Measurements from ENCODE around the gene RIOK2. TPM values are rescaled to one million over a fixed set of nuclear protein-coding genes. Genes with fewer than 3 reads are reported as not detected.

RIOK2 gene
- total RNA-seq, 1 donor, result 29.7 TPM

GRCh38 chr5:97120195-97120594, 62.9 kb downstream of the RIOK2 start:
- peaks cover 33% of the 10 kb centered on the region for H3K27me3 ChIP-seq (ENCODE audit: insufficient read depth, low read length)
- H3K79me2 ChIP-seq (ENCODE audit: insufficient read depth, low read length), result no peaks in the 10 kb centered on the region
- no peaks in the 10 kb centered on the region for H3K9me3 ChIP-seq (ENCODE audit: low read depth, low read length)
- no peak overlapping the region for H3K27ac ChIP-seq (ENCODE audit: low read depth, low read length)
- no peak overlapping the region for H3K4me3 ChIP-seq (ENCODE audit: insufficient read depth, low read length)
- no peak overlapping the region for H3K4me2 ChIP-seq (ENCODE audit: insufficient read depth, low read length)
- no peaks in the 10 kb centered on the region for H3K36me3 ChIP-seq (ENCODE audit: insufficient read depth, low read length)
- no peaks in the 10 kb centered on the region for H4K20me1 ChIP-seq (ENCODE audit: insufficient read depth, low read length)
- H3K4me1 ChIP-seq (ENCODE audit: insufficient read depth, low read length), result no peaks in the 10 kb centered on the region
- DNase-seq (ENCODE audit: insufficient read length, low spot score, missing footprints), result no peak
- H2AFZ ChIP-seq (ENCODE audit: low read length), result no peak overlapping the region
- no peak for TF ChIP-seq CTCF (IDR thresholded peaks at IDR 0.05; ENCODE audit: extremely low read depth, low read depth, low read length)

DNA sequence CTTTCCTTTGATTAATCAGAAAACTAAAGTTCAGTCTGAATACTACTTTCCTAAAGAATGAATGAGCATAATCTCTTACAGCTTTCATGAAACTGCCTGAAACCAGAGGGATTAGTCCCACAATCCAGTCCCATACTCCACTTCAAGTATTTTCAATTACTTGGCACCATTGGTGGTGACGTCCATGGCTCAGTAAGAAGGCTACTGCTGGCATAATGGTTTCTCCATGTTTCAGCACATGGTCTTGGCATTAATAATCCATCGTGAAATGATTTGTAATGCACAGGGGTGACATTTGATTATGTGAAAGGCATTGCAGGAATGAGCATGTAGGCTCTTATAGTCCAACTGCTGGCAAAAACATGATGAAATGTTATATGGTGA, 64.0 kb downstream of the RIOK2 start:
- H3K27me3 ChIP-seq (ENCODE audit: insufficient read depth, low read length), result peaks cover 33% of the 10 kb centered on the region
- no peak for TF ChIP-seq CTCF (IDR thresholded peaks at IDR 0.05; ENCODE audit: extremely low read depth, low read depth, low read length)
- no peaks in the 10 kb centered on the region for H3K4me1 ChIP-seq (ENCODE audit: insufficient read depth, low read length)
- no peak overlapping the region for H3K4me3 ChIP-seq (ENCODE audit: insufficient read depth, low read length)
- no peaks in the 10 kb centered on the region for H4K20me1 ChIP-seq (ENCODE audit: insufficient read depth, low read length)
- H3K27ac ChIP-seq (ENCODE audit: low read depth, low read length), result no peak overlapping the region
- H2AFZ ChIP-seq (ENCODE audit: low read length), result no peak overlapping the region
- no peaks in the 10 kb centered on the region for H3K36me3 ChIP-seq (ENCODE audit: insufficient read depth, low read length)
- H3K79me2 ChIP-seq (ENCODE audit: insufficient read depth, low read length), result no peaks in the 10 kb centered on the region
- no peaks in the 10 kb centered on the region for H3K9me3 ChIP-seq (ENCODE audit: low read depth, low read length)
- H3K4me2 ChIP-seq (ENCODE audit: insufficient read depth, low read length), result no peak overlapping the region
- no peak for DNase-seq (ENCODE audit: insufficient read length, low spot score, missing footprints)

DNA sequence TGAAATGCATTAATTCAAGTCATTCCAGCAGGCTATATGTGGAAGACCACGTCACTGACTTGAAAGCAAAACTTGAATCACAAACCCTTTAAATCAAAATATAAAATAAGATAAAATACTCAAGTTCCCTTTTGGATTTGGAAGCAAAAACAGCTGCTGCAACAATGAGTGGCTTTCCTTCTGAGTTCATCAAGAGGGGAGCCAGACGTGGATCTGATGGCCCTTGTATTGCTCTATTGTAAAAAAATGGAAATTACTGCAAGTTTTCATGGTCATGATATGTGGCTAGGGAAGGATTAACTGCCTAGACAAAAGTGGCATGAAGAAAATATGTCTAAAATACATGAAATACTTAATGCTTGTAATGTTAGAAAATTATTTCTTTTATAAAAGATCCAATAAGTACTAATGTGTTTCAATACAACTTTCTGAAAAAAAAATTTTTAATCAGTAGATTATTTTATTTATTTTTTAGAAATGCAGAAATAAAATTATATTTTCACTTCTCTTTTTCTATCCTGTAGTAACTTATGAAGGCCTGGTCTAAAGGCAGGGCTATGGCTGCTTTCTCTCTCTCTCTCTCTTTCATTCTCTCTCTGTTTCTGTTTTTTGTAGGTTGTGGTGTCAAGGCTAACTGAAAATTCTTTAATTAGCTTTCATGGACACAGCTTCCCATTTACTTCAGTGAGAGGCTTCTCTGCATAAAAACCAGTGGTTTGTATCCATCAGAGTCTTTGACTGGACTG, 64.6 kb downstream of the RIOK2 start:
- Histone ChIP-seq H3K27ac (ENCODE audit: low read depth, low read length) (no peak overlapping the region), H3K36me3 (ENCODE audit: insufficient read depth, low read length) (no peaks in the 10 kb centered on the region), H3K79me2 (ENCODE audit: insufficient read depth, low read length) (no peaks in the 10 kb centered on the region), H3K4me2 (ENCODE audit: insufficient read depth, low read length) (no peak overlapping the region), H3K9me3 (ENCODE audit: low read depth, low read length) (no peaks in the 10 kb centered on the region), H3K27me3 (ENCODE audit: insufficient read depth, low read length) (peaks cover 29% of the 10 kb centered on the region), H3K4me3 (ENCODE audit: insufficient read depth, low read length) (no peak overlapping the region), H3K4me1 (ENCODE audit: insufficient read depth, low read length) (no peaks in the 10 kb centered on the region), H4K20me1 (ENCODE audit: insufficient read depth, low read length) (no peaks in the 10 kb centered on the region), H2AFZ (ENCODE audit: low read length) (no peak overlapping the region)
- TF ChIP-seq CTCF (IDR thresholded peaks at IDR 0.05; ENCODE audit: extremely low read depth, low read depth, low read length), result no peak
- no peak for DNase-seq (ENCODE audit: insufficient read length, low spot score, missing footprints)

GRCh38 chr5:97115932-97116331, 67.1 kb downstream of the RIOK2 start:
- no peak overlapping the region for H3K4me2 ChIP-seq (ENCODE audit: insufficient read depth, low read length)
- no peak overlapping the region for H3K4me3 ChIP-seq (ENCODE audit: insufficient read depth, low read length)
- no peaks in the 10 kb centered on the region for H3K79me2 ChIP-seq (ENCODE audit: insufficient read depth, low read length)
- no peak for TF ChIP-seq CTCF (IDR thresholded peaks at IDR 0.05; ENCODE audit: extremely low read depth, low read depth, low read length)
- no peaks in the 10 kb centered on the region for H3K4me1 ChIP-seq (ENCODE audit: insufficient read depth, low read length)
- no peaks in the 10 kb centered on the region for H4K20me1 ChIP-seq (ENCODE audit: insufficient read depth, low read length)
- no peaks in the 10 kb centered on the region for H3K36me3 ChIP-seq (ENCODE audit: insufficient read depth, low read length)
- no peak overlapping the region for H2AFZ ChIP-seq (ENCODE audit: low read length)
- no peaks in the 10 kb centered on the region for H3K9me3 ChIP-seq (ENCODE audit: low read depth, low read length)
- H3K27me3 ChIP-seq (ENCODE audit: insufficient read depth, low read length), result peaks cover 4% of the 10 kb centered on the region
- DNase-seq (ENCODE audit: insufficient read length, low spot score, missing footprints), result no peak
- no peak overlapping the region for H3K27ac ChIP-seq (ENCODE audit: low read depth, low read length)

All from osteoblast (primary cell).